ENCODE measurements around the gene RTP3.

The RTP3 gene

DNA sequence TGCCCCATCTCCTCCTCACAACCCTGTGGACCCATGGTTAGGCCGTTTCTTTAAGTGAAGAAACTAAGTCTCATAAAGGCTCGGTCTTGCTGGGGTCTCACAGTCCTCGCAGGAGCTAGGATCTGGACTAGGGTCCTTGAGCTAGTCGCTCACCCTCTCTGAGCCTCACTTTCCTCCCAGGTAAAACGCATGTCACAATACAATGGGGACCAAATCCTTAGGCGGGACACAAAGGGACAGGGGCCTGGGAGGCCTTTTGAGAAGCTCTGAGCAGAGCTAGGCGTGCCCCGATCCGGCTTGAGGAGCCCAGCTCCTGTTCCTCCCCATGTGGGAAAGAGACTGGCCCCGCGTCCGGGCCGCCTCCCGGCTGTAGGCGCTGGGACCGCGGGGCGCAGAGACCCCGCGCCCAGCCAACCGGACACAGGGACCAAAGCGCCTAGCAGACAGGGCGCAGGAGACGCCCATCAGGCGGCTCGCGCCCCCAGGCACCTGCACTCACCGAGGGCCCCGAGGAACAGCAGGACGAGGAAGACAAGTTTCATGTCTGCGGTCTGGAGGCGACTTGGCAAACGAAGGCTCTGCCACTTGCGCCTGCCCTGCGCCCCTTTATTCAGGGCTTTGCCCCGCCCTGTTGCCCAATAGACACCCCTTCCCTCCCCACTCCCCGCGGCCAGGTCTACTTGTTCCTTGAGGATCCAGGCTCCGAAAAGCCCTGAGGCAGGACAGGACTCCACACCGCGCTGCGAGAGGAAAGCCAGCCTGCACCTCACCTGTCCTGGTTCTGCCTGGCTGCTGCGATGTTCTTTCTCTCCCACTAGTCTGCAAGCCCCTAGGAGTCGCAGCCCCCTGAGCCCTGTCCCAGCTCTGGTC is 33.2 kb upstream of the RTP3 start, which contains the start of gene LTF:
Gene LTF (minus strand): TSS at position 580 of the 870 bp plus-strand sequence. CDS start 38 bp downstream, at position 542.
- H3K4me1 Mint-ChIP-seq (ENCODE audit: low read depth) = no peaks in the 10 kb centered on the region
- H3K9me3 Mint-ChIP-seq = peaks cover 8% of the 10 kb centered on the region
- H3K36me3 Mint-ChIP-seq (ENCODE audit: low read depth) = no peaks in the 10 kb centered on the region
- H3K27me3 Mint-ChIP-seq (ENCODE audit: low read depth) = peaks cover 74% of the 10 kb centered on the region
- no peak within 1 kb of the TSS for H3K4me3 Mint-ChIP-seq
- no peak within 1 kb of the TSS for H3K27ac Mint-ChIP-seq

DNA sequence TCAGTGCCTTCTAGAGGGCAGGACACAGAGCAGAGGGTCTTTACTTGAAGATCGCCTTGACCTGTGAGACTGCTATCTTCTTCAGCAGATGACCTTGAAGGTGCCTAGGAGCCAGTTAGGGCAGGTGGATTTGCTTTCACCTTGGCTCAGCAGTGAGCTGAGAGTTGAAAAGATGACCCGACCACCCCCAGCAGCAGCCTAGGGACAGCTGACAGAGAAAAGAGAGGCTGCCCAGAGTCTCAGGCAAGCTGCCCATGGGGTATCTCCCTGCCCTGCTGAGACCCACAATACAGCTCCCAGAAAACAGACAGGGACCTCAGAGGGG is 32.6 kb upstream of the RTP3 start:
- peaks cover 6% of the 10 kb centered on the region for H3K9me3 Mint-ChIP-seq
- no peaks in the 10 kb centered on the region for H3K36me3 Mint-ChIP-seq (ENCODE audit: low read depth)
- H3K4me1 Mint-ChIP-seq (ENCODE audit: low read depth) = no peaks in the 10 kb centered on the region
- H3K4me3 Mint-ChIP-seq = no peak overlapping the region
- H3K27me3 Mint-ChIP-seq (ENCODE audit: low read depth) = peaks cover 68% of the 10 kb centered on the region
- no peak overlapping the region for H3K27ac Mint-ChIP-seq

DNA sequence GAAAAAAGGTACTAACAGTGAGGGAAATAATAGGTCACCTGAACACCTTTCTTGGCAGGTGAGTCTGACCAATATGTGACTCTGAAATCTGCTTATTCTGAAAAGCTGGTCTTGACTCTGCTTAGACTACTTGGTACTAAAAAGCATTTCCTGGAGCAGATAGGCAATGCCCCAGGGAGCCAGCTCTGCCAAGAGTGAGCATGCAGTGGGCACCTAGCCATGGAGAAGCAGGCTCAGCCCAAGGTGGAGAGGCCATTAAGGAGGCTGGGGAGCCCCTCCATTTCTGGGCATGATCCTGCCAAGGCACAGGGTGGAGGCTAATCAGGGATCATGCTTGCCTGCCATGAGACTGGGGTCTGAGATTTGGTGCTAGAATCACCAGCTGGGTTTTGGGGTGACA is 31.5 kb upstream of the RTP3 start:
- Mint-ChIP-seq H3K27ac (no peak overlapping the region), H3K4me3 (no peak overlapping the region), H3K9me3 (no peaks in the 10 kb centered on the region), H3K36me3 (ENCODE audit: low read depth) (no peaks in the 10 kb centered on the region), H3K4me1 (ENCODE audit: low read depth) (no peaks in the 10 kb centered on the region), H3K27me3 (ENCODE audit: low read depth) (peaks cover 60% of the 10 kb centered on the region)

GRCh38 chr3:46466871-46467403 is 30.8 kb upstream of the RTP3 start:
- Mint-ChIP-seq H3K36me3 (ENCODE audit: low read depth) (no peaks in the 10 kb centered on the region), H3K9me3 (no peaks in the 10 kb centered on the region), H3K4me3 (no peak overlapping the region), H3K4me1 (ENCODE audit: low read depth) (no peaks in the 10 kb centered on the region), H3K27ac (no peak overlapping the region), H3K27me3 (ENCODE audit: low read depth) (peaks cover 54% of the 10 kb centered on the region)

GRCh38 chr3:46467562-46467961 is 30.2 kb upstream of the RTP3 start:
- H3K9me3 Mint-ChIP-seq = no peaks in the 10 kb centered on the region
- no peaks in the 10 kb centered on the region for H3K4me1 Mint-ChIP-seq (ENCODE audit: low read depth)
- H3K27me3 Mint-ChIP-seq (ENCODE audit: low read depth) = peaks cover 52% of the 10 kb centered on the region
- H3K4me3 Mint-ChIP-seq = no peak overlapping the region
- no peaks in the 10 kb centered on the region for H3K36me3 Mint-ChIP-seq (ENCODE audit: low read depth)
- no peak overlapping the region for H3K27ac Mint-ChIP-seq

DNA sequence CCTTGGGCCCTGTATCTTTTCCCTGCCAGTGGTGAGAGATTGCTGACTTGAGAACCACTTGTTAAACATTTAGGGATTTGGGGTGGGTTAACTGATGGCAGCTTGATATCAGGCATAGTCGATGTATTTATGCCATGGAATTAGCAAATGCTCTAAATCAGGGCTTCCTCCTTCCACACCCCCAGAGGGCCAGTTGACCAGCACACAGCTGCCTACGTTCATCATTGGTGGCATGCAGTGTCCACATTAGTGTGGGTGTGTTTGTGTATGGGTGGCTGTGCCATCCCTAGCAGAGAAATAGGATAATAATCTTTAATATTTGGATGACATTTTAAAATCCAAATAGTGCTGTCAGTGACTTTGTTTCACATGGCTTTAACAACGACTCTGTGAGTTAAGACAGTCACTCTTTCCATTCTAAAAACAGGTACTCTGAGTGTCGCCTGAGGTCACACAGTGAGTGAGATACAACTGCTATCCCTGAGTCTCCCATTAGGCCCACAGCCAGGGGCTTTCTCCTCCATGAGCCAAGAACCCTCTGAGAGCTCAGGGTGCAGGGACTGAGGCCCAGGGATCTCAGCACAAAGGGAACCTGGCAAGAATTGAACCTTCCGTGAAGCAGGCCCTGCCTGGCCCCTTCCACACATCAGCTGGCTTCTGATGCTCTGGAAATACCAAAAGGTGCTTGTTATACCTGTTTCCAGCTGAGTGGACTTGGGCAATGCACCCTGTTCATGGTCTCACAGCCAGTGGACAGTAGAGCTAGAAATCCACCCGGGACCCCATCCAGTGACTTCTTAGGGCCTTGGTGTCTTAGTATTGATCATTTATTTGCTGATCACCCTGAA is 28.8 kb upstream of the RTP3 start:
- no peak overlapping the region for H3K4me3 Mint-ChIP-seq
- H3K36me3 Mint-ChIP-seq (ENCODE audit: low read depth) = no peaks in the 10 kb centered on the region
- peaks cover 52% of the 10 kb centered on the region for H3K27me3 Mint-ChIP-seq (ENCODE audit: low read depth)
- no peaks in the 10 kb centered on the region for H3K4me1 Mint-ChIP-seq (ENCODE audit: low read depth)
- H3K9me3 Mint-ChIP-seq = peaks cover under 1% of the 10 kb centered on the region
- H3K27ac Mint-ChIP-seq = no peak overlapping the region

DNA sequence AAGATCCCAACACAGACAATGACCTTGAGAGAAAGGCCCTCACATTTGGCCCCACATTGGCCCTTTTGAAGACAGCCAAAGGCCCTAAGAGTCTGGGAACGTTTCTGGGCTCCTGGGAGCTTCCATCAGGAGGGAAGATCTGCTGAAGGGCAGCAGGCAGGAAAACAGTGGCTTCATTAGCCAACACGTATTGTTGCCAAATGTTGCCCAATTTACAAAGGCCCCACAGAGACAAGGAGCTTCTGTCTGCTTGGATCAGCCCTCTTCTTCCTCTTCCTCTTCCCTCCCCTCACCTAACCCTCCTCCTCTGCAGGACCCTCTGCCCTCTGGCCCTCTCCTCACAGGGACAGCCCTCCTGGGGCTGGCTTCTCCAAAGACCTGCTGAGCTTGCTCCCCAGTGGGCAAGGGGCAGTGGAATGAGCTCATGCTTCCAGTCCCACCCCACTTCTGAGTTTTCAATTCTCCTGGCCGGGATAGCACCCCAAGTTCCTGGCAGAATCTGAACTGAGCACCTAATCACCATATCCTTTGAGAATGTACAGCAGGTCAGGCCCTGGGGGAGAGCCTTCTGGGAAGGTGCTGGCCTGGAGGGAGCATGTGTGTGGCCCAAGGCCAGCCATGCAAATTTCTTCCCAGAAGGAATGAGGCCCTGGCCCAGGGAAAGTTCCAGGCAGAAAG is 28.0 kb upstream of the RTP3 start:
- no peak overlapping the region for H3K4me3 Mint-ChIP-seq
- no peak overlapping the region for H3K27ac Mint-ChIP-seq
- no peaks in the 10 kb centered on the region for H3K4me1 Mint-ChIP-seq (ENCODE audit: low read depth)
- no peaks in the 10 kb centered on the region for H3K36me3 Mint-ChIP-seq (ENCODE audit: low read depth)
- peaks cover 54% of the 10 kb centered on the region for H3K27me3 Mint-ChIP-seq (ENCODE audit: low read depth)
- H3K9me3 Mint-ChIP-seq = peaks cover 9% of the 10 kb centered on the region

GRCh38 chr3:46470831-46471230 is 26.9 kb upstream of the RTP3 start:
- H3K27ac Mint-ChIP-seq = no peak overlapping the region
- no peaks in the 10 kb centered on the region for H3K4me1 Mint-ChIP-seq (ENCODE audit: low read depth)
- no peak overlapping the region for H3K4me3 Mint-ChIP-seq
- no peaks in the 10 kb centered on the region for H3K36me3 Mint-ChIP-seq (ENCODE audit: low read depth)
- H3K9me3 Mint-ChIP-seq = peaks cover 17% of the 10 kb centered on the region
- H3K27me3 Mint-ChIP-seq (ENCODE audit: low read depth) = peaks cover 54% of the 10 kb centered on the region

- peaks cover 17% of the 10 kb centered on the region for H3K9me3 Mint-ChIP-seq
- no peak overlapping the region for H3K4me3 Mint-ChIP-seq
- H3K4me1 Mint-ChIP-seq (ENCODE audit: low read depth) = no peaks in the 10 kb centered on the region
- no peaks in the 10 kb centered on the region for H3K36me3 Mint-ChIP-seq (ENCODE audit: low read depth)
- H3K27me3 Mint-ChIP-seq (ENCODE audit: low read depth) = peaks cover 50% of the 10 kb centered on the region
- no peak overlapping the region for H3K27ac Mint-ChIP-seq
Measured at GRCh38 chr3:46471371-46471914, 26.3 kb upstream of the RTP3 start.

- Mint-ChIP-seq H3K4me1 (ENCODE audit: low read depth) (no peaks in the 10 kb centered on the region), H3K9me3 (peaks cover 17% of the 10 kb centered on the region), H3K27ac (no peak overlapping the region), H3K4me3 (no peak overlapping the region), H3K36me3 (ENCODE audit: low read depth) (no peaks in the 10 kb centered on the region), H3K27me3 (ENCODE audit: low read depth) (peaks cover 52% of the 10 kb centered on the region)
Measured at GRCh38 chr3:46472736-46473135, 25.0 kb upstream of the RTP3 start.

GRCh38 chr3:46477145-46477544 is 20.6 kb upstream of the RTP3 start:
- peaks cover 78% of the 10 kb centered on the region for H3K27me3 Mint-ChIP-seq (ENCODE audit: low read depth)
- no peaks in the 10 kb centered on the region for H3K36me3 Mint-ChIP-seq (ENCODE audit: low read depth)
- H3K9me3 Mint-ChIP-seq = peaks cover 17% of the 10 kb centered on the region
- H3K4me3 Mint-ChIP-seq = no peak overlapping the region
- H3K4me1 Mint-ChIP-seq (ENCODE audit: low read depth) = no peaks in the 10 kb centered on the region
- no peak overlapping the region for H3K27ac Mint-ChIP-seq

- Mint-ChIP-seq H3K36me3 (ENCODE audit: low read depth) (no peaks in the 10 kb centered on the region), H3K27ac (no peak overlapping the region), H3K27me3 (ENCODE audit: low read depth) (peaks cover 78% of the 10 kb centered on the region), H3K4me3 (no peak overlapping the region), H3K9me3 (peaks cover 17% of the 10 kb centered on the region), H3K4me1 (ENCODE audit: low read depth) (no peaks in the 10 kb centered on the region)
Measured at GRCh38 chr3:46477756-46478155, 20.0 kb upstream of the RTP3 start.

GRCh38 chr3:46478341-46478740 is 19.4 kb upstream of the RTP3 start:
- no peak overlapping the region for H3K4me3 Mint-ChIP-seq
- peaks cover 17% of the 10 kb centered on the region for H3K9me3 Mint-ChIP-seq
- H3K27ac Mint-ChIP-seq = no peak overlapping the region
- H3K4me1 Mint-ChIP-seq (ENCODE audit: low read depth) = no peaks in the 10 kb centered on the region
- peaks cover 78% of the 10 kb centered on the region for H3K27me3 Mint-ChIP-seq (ENCODE audit: low read depth)
- H3K36me3 Mint-ChIP-seq (ENCODE audit: low read depth) = no peaks in the 10 kb centered on the region

DNA sequence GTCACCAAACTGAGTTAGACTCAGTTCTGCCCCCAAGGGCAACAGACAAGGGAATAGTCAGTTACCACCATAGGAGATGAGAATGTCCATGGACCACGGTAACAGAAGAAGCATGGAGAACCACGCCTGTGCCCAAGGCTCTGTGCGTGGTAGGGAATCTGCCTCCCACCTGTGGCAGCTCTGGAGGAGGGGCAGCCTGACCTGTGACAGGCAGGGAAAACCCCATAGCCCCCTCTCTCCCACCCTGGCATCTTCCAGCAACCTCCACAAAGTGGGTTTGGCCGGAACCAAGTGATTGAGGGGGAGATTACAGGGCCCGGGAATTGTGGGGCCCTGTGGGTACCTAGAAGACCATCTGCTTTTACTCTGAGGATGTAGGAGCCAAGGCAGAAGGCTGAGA is 18.8 kb upstream of the RTP3 start:
- H3K27ac Mint-ChIP-seq = no peak overlapping the region
- H3K9me3 Mint-ChIP-seq = peaks cover 16% of the 10 kb centered on the region
- H3K27me3 Mint-ChIP-seq (ENCODE audit: low read depth) = peaks cover 72% of the 10 kb centered on the region
- no peaks in the 10 kb centered on the region for H3K36me3 Mint-ChIP-seq (ENCODE audit: low read depth)
- H3K4me1 Mint-ChIP-seq (ENCODE audit: low read depth) = no peaks in the 10 kb centered on the region
- H3K4me3 Mint-ChIP-seq = no peak overlapping the region

Data from T-helper 1 cell treated with Interleukin-12 subunit alpha and Interleukin-12 subunit beta and Interleukin-4 antibody, amounts not matched to agents 30 μg/mL and 1 μg/mL, for 36 hours (primary cell).